ENCODE data around the gene SHC3.

SHC3 gene

DNA sequence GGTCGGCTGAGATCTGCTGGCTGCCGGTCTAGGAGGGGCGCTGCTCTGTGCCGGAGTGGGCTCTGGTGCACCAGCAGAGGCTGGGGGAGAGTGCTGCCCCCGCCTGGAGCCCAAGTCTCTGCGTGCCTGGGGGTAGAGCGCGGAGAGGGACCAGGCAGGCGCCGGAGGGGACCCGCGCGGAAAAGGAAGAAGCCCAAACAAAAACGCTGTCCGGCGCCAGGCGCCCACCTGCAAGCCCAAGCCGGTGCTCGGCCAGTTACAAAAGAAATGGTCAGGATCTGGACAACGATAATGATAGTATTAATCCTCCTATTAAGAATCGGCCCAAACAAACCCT, 187.9 kb downstream of the SHC3 start:
- no peak overlapping the region for H3K4me3 ChIP-seq (ENCODE audit: low read depth, low read length)
- TF ChIP-seq, protein P1, sequence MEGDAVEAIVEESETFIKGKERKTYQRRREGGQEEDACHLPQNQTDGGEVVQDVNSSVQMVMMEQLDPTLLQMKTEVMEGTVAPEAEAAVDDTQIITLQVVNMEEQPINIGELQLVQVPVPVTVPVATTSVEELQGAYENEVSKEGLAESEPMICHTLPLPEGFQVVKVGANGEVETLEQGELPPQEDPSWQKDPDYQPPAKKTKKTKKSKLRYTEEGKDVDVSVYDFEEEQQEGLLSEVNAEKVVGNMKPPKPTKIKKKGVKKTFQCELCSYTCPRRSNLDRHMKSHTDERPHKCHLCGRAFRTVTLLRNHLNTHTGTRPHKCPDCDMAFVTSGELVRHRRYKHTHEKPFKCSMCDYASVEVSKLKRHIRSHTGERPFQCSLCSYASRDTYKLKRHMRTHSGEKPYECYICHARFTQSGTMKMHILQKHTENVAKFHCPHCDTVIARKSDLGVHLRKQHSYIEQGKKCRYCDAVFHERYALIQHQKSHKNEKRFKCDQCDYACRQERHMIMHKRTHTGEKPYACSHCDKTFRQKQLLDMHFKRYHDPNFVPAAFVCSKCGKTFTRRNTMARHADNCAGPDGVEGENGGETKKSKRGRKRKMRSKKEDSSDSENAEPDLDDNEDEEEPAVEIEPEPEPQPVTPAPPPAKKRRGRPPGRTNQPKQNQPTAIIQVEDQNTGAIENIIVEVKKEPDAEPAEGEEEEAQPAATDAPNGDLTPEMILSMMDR (IDR thresholded peaks at IDR 0.05; ENCODE audit: borderline replicate concordance, insufficient read depth, low read depth, low read length), result no peak

- no peak overlapping the region for H3K4me3 ChIP-seq (ENCODE audit: low read depth, low read length)
- TF ChIP-seq, protein P1 (IDR thresholded peaks at IDR 0.05; ENCODE audit: borderline replicate concordance, insufficient read depth, low read depth, low read length), result no peak
These were observed 188.4 kb downstream of the SHC3 start for GRCh38 chr9:88990041-88990728.

- TF ChIP-seq, protein P1 (IDR thresholded peaks at IDR 0.05; ENCODE audit: borderline replicate concordance, insufficient read depth, low read depth, low read length), result no peak
- H3K4me3 ChIP-seq (ENCODE audit: low read depth, low read length), result no peak overlapping the region
These were observed 189.6 kb downstream of the SHC3 start for GRCh38 chr9:88988796-88989641.

- H3K4me3 ChIP-seq (ENCODE audit: low read depth, low read length), result no peak overlapping the region
- TF ChIP-seq, protein P1 (IDR thresholded peaks at IDR 0.05; ENCODE audit: borderline replicate concordance, insufficient read depth, low read depth, low read length), result no peak
These were observed 191.0 kb downstream of the SHC3 start for GRCh38 chr9:88987661-88988060.

- TF ChIP-seq, protein P1 (IDR thresholded peaks at IDR 0.05; ENCODE audit: borderline replicate concordance, insufficient read depth, low read depth, low read length), result no peak
- H3K4me3 ChIP-seq (ENCODE audit: low read depth, low read length), result no peak overlapping the region
These were observed 191.8 kb downstream of the SHC3 start for GRCh38 chr9:88986776-88987175.

- TF ChIP-seq, protein P1 (IDR thresholded peaks at IDR 0.05; ENCODE audit: borderline replicate concordance, insufficient read depth, low read depth, low read length), result no peak
- no peak overlapping the region for H3K4me3 ChIP-seq (ENCODE audit: low read depth, low read length)
These were observed 193.0 kb downstream of the SHC3 start for GRCh38 chr9:88985616-88986015.

GRCh38 chr9:88984543-88984883, 194.1 kb downstream of the SHC3 start:
- TF ChIP-seq, protein P1 (IDR thresholded peaks at IDR 0.05; ENCODE audit: borderline replicate concordance, insufficient read depth, low read depth, low read length), result no peak
- H3K4me3 ChIP-seq (ENCODE audit: low read depth, low read length), result no peak overlapping the region
